Activated naive CD8-positive, alpha-beta T cell (primary cell): ENCODE results near the gene LRRC7.
"Not testable (repeated sequence)": the region's sequence is repeated elsewhere in the genome, so short reads cannot be mapped to it uniquely, and the experiment has no call there.

Source experiments
- H3K27ac Mint-ChIP-seq: one replicate; pipeline ENCODE4 v1.8.0; 2021; ENCODE audit warnings: mixed read lengths
- H3K27me3 Mint-ChIP-seq: one replicate; pipeline ENCODE4 v1.8.0; 2021; ENCODE audit warnings: mixed read lengths
- H3K36me3 Mint-ChIP-seq: one replicate; pipeline ENCODE4 v1.8.0; 2021; ENCODE audit warnings: mixed read lengths
- H3K4me1 Mint-ChIP-seq: one replicate; pipeline ENCODE4 v1.8.0; 2021; ENCODE audit warnings: low read depth, mixed read lengths
- H3K4me3 Mint-ChIP-seq: one replicate; pipeline ENCODE4 v1.8.0; 2021; ENCODE audit warnings: mild to moderate bottlenecking, mixed read lengths
- H3K9me3 Mint-ChIP-seq: one replicate; pipeline ENCODE4 v1.8.0; 2021; ENCODE audit warnings: low read depth, mixed read lengths

The LRRC7 gene

DNA sequence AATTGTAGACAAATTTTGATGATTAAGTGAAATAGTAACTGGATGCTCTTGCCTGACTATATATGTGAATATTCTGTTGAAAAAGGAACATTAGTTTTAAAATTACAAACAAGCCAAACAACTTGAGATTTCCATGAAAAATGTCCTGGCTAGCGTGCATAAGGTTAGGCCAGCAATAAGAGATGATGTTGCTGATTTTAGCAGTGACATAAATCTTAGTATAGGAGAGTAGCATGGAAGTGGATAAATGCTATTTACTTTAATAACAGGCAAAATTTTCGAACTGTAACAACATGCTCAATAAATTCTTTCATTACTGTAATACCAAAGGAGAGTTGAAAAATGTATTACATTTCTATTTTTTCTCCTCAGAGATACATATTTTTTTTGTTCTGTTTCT is 266.6 kb downstream of the LRRC7 start:
- H3K9me3 Mint-ChIP-seq: no peaks in the 10 kb centered on the region
- no peaks in the 10 kb centered on the region for H3K36me3 Mint-ChIP-seq
- no peaks in the 10 kb centered on the region for H3K27me3 Mint-ChIP-seq
- H3K4me1 Mint-ChIP-seq: no peaks in the 10 kb centered on the region
- H3K4me3 Mint-ChIP-seq: no peak overlapping the region
- H3K27ac Mint-ChIP-seq: no peak overlapping the region

DNA sequence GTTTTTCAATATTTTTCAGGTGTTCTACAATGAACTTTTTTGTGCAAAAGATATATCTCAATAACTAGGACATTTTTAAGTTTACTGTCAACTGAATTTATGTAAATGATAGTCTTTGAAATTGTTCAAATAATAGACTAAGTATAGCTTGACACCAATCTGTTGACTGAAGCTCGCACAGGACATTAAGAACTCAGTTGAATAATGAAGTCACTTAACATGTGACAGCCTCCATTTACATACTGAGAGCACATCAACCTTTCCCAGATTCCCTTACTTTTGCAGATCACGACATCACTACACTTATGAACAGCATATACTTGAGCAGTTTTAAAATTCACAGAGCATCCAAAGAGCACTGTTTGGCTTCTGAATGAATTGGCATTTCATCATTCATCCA is 268.2 kb downstream of the LRRC7 start:
- Mint-ChIP-seq H3K36me3 (no peaks in the 10 kb centered on the region), H3K4me3 (no peak overlapping the region), H3K4me1 (no peaks in the 10 kb centered on the region), H3K27ac (no peak overlapping the region), H3K27me3 (no peaks in the 10 kb centered on the region), H3K9me3 (no peaks in the 10 kb centered on the region)

DNA sequence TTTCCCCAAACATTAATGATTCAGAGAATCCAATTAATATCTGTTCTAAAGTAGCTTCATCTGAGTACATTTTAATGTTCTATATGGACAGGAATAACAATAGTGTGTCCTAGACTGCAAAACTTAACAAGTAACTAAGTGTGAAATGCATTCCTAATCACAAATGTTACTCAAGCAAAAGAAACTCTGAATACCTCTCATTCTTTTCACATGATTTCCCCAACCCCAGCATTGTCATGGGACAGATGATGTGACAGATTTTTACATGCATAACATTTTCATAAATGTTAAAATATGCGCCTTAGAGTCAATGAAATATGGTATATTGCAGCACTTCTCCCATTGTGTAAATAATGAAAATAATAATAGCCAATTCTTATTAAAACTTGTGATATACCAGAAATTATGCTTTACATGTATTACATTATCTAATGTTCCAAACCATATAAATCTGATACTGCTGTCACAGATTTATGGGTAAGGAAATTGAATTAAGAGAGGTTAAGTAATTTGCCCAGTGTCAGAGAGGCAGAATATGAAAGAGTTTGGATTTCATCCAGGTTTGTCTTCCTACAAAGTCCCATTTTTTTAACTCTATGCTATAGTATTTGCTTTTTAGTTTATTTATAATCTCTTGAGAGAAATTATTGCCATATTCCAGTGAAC is 269.4 kb downstream of the LRRC7 start:
- no peaks in the 10 kb centered on the region for H3K4me1 Mint-ChIP-seq
- no peaks in the 10 kb centered on the region for H3K36me3 Mint-ChIP-seq

DNA sequence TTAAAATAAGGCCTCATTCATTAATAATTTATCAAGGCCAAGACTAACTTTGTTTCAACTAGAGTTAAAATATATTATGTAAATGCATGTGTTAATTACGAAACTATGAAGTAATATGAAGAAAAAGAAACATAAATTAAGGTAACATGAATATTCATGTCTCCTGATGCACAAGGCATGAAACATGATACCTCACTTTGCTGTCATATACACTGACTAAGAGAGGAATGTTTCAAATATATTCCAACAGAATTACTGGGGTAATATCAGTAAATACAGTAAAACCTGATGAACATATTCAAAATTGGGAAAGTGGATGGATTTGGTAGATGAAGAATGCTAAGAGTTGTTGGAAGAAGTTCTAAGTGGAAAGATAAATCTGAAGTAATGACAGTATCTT is 274.6 kb downstream of the LRRC7 start:
- Mint-ChIP-seq H3K27me3 (no peaks in the 10 kb centered on the region), H3K4me1 (no peaks in the 10 kb centered on the region), H3K36me3 (no peaks in the 10 kb centered on the region), H3K4me3 (no peak overlapping the region), H3K27ac (no peak overlapping the region), H3K9me3 (no peaks in the 10 kb centered on the region)

More for the DNA sequence above, 269.4 kb downstream of the LRRC7 start:
- H3K9me3 Mint-ChIP-seq: no peaks in the 10 kb centered on the region
- no peak overlapping the region for H3K4me3 Mint-ChIP-seq
- H3K27ac Mint-ChIP-seq: no peak overlapping the region
- no peaks in the 10 kb centered on the region for H3K27me3 Mint-ChIP-seq

DNA sequence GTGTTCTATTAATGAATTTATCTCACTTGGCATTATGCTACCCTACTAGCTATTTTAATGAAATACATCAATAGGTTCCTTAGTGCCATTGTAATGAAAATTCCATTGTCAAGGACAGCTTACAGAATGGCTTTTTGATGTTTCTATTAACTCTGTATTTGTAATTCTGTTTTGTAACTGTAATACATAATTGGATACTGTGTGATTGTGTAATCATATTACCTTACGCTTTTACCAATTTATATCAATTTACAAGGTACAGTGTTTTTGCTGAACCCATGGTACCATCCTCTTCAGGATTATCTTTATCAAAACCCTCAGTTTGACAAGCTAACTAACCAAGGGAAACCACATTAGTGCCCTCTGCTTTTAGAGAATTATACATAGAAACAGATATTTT is 277.9 kb downstream of the LRRC7 start:
- no peak overlapping the region for H3K27ac Mint-ChIP-seq
- no peaks in the 10 kb centered on the region for H3K4me1 Mint-ChIP-seq
- H3K27me3 Mint-ChIP-seq: no peaks in the 10 kb centered on the region
- no peaks in the 10 kb centered on the region for H3K9me3 Mint-ChIP-seq
- H3K36me3 Mint-ChIP-seq: no peaks in the 10 kb centered on the region
- H3K4me3 Mint-ChIP-seq: no peak overlapping the region

DNA sequence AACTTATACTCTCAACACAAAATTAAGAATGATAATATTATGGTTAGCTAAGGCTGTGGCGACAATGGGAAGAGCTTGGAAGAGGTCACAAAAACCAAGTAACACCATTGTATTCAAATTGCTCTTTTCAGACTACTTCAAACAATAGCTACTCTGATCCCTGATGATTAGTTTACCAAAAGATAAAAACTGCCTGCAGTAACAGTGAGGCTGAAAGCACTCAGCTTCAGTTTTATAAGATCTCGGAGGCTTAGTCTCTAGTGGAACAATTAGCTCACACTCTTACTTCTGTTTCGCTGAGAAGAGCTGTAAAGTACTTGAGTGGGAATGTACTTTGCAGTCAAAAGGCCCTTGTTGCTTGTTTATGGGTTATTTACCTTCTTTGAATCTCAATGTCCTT is 278.5 kb downstream of the LRRC7 start:
- H3K27me3 Mint-ChIP-seq: no peaks in the 10 kb centered on the region
- H3K4me1 Mint-ChIP-seq: no peaks in the 10 kb centered on the region
- H3K4me3 Mint-ChIP-seq: no peak overlapping the region
- H3K27ac Mint-ChIP-seq: no peak overlapping the region
- no peaks in the 10 kb centered on the region for H3K9me3 Mint-ChIP-seq
- no peaks in the 10 kb centered on the region for H3K36me3 Mint-ChIP-seq

DNA sequence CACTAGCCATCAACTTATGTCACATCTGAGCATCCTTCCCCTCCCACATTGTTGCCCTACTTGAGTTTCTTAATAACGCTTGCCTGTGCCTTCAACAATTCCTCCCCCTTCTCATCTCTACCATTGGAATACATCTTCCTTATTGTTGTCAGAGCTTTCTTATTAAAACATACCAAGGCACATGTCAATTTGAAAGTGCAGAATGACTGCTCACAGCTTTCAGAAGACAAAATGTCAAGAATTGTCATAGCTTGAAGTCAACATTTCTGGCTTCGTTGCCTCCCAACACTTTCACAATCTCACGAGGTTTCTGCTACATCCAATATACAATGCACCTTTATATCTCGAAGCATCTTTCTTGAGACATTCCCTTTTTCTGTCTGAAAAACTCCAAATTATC is 279.9 kb downstream of the LRRC7 start:
- Mint-ChIP-seq H3K27me3 (no peaks in the 10 kb centered on the region), H3K27ac (no peak overlapping the region), H3K9me3 (no peaks in the 10 kb centered on the region), H3K36me3 (no peaks in the 10 kb centered on the region), H3K4me1 (no peaks in the 10 kb centered on the region), H3K4me3 (no peak overlapping the region)

DNA sequence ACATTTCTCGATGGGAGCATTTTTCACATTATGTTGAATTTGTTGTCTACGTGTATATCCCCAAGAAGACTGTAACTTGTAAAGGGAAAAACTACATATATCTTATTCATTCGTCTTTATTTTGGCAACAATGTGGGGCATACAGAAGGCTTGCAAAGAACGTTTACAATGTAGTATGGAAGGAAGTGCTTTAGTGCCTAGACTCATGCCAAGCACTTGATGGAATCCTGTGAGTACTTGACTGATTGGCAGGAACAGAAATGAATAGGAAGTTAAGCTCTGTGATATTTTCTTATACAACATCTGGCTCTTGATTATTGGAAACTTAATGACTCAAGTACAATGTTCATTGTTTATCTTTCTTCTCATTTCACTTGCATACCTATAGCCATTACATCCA is 284.4 kb downstream of the LRRC7 start:
- Mint-ChIP-seq H3K4me1 (no peaks in the 10 kb centered on the region), H3K27me3 (no peaks in the 10 kb centered on the region), H3K4me3 (no peak overlapping the region)

DNA sequence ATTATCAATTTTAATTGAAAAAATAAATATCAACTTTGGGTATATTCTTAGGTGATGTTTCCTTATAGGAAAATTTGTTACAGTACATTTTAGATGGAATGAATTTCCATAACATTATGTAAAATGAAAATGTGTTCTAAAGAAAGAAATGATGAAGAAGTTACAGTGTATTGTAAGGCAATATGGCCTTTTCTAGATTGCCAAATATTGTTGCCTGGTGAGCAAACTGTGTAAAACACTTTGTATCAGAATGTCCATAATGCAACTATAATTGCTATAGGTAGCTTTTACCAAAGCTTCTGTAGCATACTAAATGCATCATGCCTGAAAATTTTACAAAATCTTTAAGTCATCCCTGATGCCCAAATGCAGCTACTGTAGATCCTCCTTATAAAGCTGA is 285.0 kb downstream of the LRRC7 start:
- no peaks in the 10 kb centered on the region for H3K27me3 Mint-ChIP-seq
- no peaks in the 10 kb centered on the region for H3K9me3 Mint-ChIP-seq
- no peaks in the 10 kb centered on the region for H3K4me1 Mint-ChIP-seq
- no peaks in the 10 kb centered on the region for H3K36me3 Mint-ChIP-seq
- H3K4me3 Mint-ChIP-seq: no peak overlapping the region
- H3K27ac Mint-ChIP-seq: no peak overlapping the region

More for the DNA sequence above, 284.4 kb downstream of the LRRC7 start:
- Mint-ChIP-seq H3K9me3 (no peaks in the 10 kb centered on the region), H3K27ac (no peak overlapping the region), H3K36me3 (no peaks in the 10 kb centered on the region)

DNA sequence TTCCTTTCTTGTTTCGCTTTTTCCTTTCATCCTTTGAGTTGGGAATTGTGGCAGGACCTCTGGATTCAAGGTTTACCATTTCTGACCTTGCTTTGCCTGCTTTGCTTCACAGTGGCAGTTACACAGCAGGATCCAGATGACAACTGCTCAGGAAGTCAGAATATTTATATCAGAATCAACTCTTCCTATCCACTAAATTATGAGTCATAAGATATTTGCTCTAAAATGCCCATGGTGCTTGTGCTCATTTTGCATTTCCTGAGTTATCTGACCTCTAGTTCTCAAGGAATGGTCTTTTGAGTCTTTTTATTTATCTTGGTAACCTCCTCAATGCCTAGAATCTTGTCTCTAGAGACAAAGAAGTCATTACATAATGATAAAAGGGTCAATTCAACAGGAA is 290.8 kb downstream of the LRRC7 start:
- Mint-ChIP-seq H3K4me3 (no peak overlapping the region), H3K36me3 (no peaks in the 10 kb centered on the region), H3K9me3 (no peaks in the 10 kb centered on the region), H3K27ac (no peak overlapping the region), H3K4me1 (no peaks in the 10 kb centered on the region), H3K27me3 (no peaks in the 10 kb centered on the region)

DNA sequence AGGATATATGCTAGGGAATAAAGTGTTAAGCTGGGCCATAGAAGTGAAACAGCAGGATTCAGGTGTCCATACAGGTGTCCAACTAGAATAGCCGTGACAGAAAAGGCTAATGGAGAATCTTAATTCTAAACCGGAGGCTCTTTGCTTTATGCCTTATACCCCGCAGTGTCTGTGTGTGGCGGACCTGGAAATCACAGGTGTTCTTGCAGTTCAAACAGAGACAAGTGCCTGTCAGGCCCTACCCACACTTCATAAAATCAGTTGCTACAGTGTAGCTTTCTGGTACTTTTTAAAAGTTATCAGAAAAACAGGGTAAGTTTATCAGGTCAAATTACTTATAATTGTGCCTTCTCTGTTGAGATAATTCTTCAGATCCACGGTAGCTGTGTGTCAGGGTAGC is 293.9 kb downstream of the LRRC7 start:
- no peaks in the 10 kb centered on the region for H3K27me3 Mint-ChIP-seq
- H3K9me3 Mint-ChIP-seq: no peaks in the 10 kb centered on the region
- no peak overlapping the region for H3K27ac Mint-ChIP-seq
- H3K4me1 Mint-ChIP-seq: no peaks in the 10 kb centered on the region
- H3K4me3 Mint-ChIP-seq: no peak overlapping the region
- no peaks in the 10 kb centered on the region for H3K36me3 Mint-ChIP-seq

DNA sequence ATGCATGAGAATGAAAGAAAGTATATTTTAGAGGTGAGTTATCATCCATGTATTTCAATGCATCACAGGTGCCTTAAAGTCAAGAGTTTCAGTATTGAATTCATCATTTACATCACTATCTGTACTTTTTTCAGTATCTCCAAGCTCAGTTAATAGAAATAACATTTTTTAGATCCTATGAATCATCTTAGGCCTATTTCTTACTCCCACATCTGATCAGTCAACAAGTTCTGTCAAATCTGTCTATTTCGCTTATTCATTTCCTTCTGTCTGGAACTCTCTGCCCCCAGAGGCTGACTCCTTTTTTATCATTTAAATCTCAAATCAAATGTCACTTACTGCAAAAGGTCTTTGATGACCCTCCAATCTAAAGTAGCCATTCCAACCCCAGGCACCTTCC is 295.2 kb downstream of the LRRC7 start:
- Mint-ChIP-seq H3K4me1 (no peaks in the 10 kb centered on the region), H3K9me3 (no peaks in the 10 kb centered on the region), H3K27ac (no peak overlapping the region), H3K4me3 (no peak overlapping the region), H3K27me3 (no peaks in the 10 kb centered on the region), H3K36me3 (no peaks in the 10 kb centered on the region)

DNA sequence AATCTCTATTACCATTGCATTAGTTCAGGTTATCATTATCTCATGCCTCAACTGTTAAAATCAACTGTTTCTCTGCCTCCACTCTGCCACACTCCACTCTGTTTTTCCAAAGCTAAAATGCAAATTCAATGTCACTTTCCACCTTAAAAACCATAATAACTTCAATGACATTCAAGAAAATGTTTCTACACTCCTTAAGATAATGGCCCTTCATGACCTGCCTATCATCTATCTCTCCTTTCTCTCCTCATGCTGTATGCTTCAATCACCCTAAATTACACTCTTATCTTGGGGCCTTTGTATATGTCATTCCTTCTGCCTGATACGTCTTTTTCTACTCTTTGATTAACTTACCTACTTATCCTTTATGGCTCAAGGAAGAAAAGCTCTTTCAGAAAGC is 296.0 kb downstream of the LRRC7 start:
- H3K4me1 Mint-ChIP-seq: no peaks in the 10 kb centered on the region
- H3K27me3 Mint-ChIP-seq: no peaks in the 10 kb centered on the region
- no peak overlapping the region for H3K27ac Mint-ChIP-seq
- no peak overlapping the region for H3K4me3 Mint-ChIP-seq
- H3K36me3 Mint-ChIP-seq: no peaks in the 10 kb centered on the region
- no peaks in the 10 kb centered on the region for H3K9me3 Mint-ChIP-seq

DNA sequence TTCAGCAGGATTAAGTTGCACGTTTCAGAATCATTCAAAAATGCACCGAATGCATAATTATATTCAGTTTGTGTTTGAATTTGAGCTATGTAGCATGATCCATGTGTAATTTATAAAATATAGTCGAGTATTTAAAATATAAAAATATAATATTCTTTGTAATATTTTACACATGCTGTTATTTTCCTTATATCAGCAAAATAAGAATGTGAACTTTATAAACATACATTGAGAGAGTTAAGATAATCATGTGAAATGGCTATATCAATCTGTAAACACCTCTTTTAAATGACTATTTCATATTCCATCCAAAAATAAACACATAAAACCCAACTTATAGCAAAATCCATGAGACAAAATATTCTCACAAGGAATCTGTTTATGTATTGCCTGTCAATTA is 303.7 kb downstream of the LRRC7 start:
- Mint-ChIP-seq H3K27me3 (no peaks in the 10 kb centered on the region), H3K9me3 (no peaks in the 10 kb centered on the region), H3K27ac (no peak overlapping the region), H3K4me1 (no peaks in the 10 kb centered on the region), H3K4me3 (no peak overlapping the region), H3K36me3 (no peaks in the 10 kb centered on the region)

DNA sequence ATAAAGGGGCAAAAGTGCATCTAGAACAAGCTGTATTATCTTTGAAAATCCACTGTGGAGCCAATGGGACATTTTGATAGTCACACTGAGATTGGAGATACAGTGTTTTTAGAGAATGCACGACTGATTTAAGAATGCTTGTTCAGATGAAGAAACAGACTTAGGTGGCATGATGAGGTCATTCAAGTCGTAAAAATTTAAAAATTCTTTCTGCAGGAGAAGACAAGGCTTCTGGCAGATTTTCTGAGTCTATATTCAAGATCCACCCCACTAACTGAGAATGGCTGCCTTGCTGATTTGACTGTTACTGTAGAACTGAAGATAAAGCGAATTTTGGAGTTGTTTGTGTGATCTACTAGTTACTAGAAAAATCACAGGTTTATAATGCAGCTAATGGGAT is 310.6 kb downstream of the LRRC7 start:
- Mint-ChIP-seq H3K27ac (no peak overlapping the region), H3K36me3 (no peaks in the 10 kb centered on the region), H3K27me3 (no peaks in the 10 kb centered on the region), H3K4me1 (no peaks in the 10 kb centered on the region), H3K9me3 (peaks cover 4% of the 10 kb centered on the region), H3K4me3 (no peak overlapping the region)

DNA sequence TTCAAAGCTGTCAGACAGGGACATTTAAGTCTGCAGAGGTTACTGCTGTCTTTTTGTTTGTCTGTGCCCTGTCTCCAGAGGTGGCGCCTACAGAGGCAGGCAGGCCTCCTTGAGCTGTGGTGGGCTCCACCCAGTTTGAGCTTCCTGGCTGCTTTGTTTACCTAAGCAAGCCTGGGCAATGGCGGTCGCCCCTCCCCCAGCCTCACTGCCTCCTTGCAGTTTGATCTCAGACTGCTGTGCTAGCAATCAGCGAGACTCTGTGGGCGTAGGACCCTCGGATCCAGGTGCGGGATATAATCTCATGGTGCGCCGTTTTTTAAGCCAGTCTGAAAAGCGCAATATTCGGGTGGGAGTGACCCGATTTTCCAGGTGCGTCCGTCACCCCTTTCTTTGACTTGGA is 320.3 kb downstream of the LRRC7 start:
- not testable (repeated sequence) for H3K4me1 Mint-ChIP-seq, H3K4me3 Mint-ChIP-seq

More for the DNA sequence above, 320.3 kb downstream of the LRRC7 start:
- H3K27me3 Mint-ChIP-seq, H3K27ac Mint-ChIP-seq, H3K36me3 Mint-ChIP-seq: not testable (repeated sequence)
- H3K9me3 Mint-ChIP-seq: peaks cover 13% of the 10 kb centered on the region
